Breast epithelium (tissue), 3 donors: ENCODE measurements around the gene NPAS4.

Experiments used
- CTCF ChIP-seq, 3 donors: fragments of 450-650 bp; IDR thresholded peaks; one replicate each; pipeline ENCODE4 v1.5.1; 2016 to 2017; ENCODE audit warnings: antibody characterized with exemption in 3 of 3, mild to moderate bottlenecking in 3 of 3, moderate library complexity in 3 of 3
- POLR2A ChIP-seq: fragments of 450-650 bp; IDR thresholded peaks from one replicate; pipeline ENCODE4 v1.6.1; 2016; ENCODE audit warnings: antibody characterized with exemption, mild to moderate bottlenecking, moderate library complexity

GRCh38 chr11:66418986-66419308 is 1.9 kb upstream of the NPAS4 start:
- no peak for TF ChIP-seq CTCF (IDR thresholded peaks at IDR 0.05)
- TF ChIP-seq POLR2A = no peak
